HG03159 (cell line): ENCODE measurements around the gene HOXB7.

Experiments
- ATAC-seq: cut with Tn5 transposase; IDR thresholded peaks from one replicate; pipeline ENCODE4 v1.9.1; 2021; ENCODE audit warnings: mild to moderate bottlenecking, moderate library complexity; ENCODE audit not compliant: unreplicated experiment

The HOXB7 gene

GRCh38 chr17:48611681-48612455 lies 1.1 kb upstream of the HOXB7 start:
- ATAC-seq: no peak

- no peak for ATAC-seq
Observed at GRCh38 chr17:48611213-48611612, 396 bp upstream of the HOXB7 start.

GRCh38 chr17:48609759-48610281 lies 997 bp downstream of the HOXB7 start:
- no peak for ATAC-seq

- no peak for ATAC-seq
Observed at GRCh38 chr17:48609033-48609432, 1.8 kb downstream of the HOXB7 start.

- ATAC-seq: no peak
Observed at GRCh38 chr17:48608494-48608834, 2.4 kb downstream of the HOXB7 start.

- ATAC-seq: no peak
Observed at GRCh38 chr17:48606892-48607614, 3.8 kb downstream of the HOXB7 start.

GRCh38 chr17:48605991-48606891 lies 4.6 kb downstream of the HOXB7 start:
- no peak for ATAC-seq

- ATAC-seq: no peak
Observed at GRCh38 chr17:48605409-48605919, 5.4 kb downstream of the HOXB7 start.

GRCh38 chr17:48604770-48605329 lies 6.0 kb downstream of the HOXB7 start, which contains the start of gene HOXB6:
HOXB6 (minus strand) TSS chr17:48604986; CDS start chr17:48598150, 6,836 bp downstream.
- ATAC-seq: no peak

GRCh38 chr17:48603959-48604769 lies 6.7 kb downstream of the HOXB7 start:
- no peak for ATAC-seq

- no peak for ATAC-seq
Observed at GRCh38 chr17:48601539-48602425, 9.0 kb downstream of the HOXB7 start.

- ATAC-seq: no peak
Observed at GRCh38 chr17:48601207-48601538, 9.6 kb downstream of the HOXB7 start.

- no peak for ATAC-seq
Observed at GRCh38 chr17:48600244-48601098, 10.3 kb downstream of the HOXB7 start.

GRCh38 chr17:48599354-48599753 lies 11.5 kb downstream of the HOXB7 start:
- no peak for ATAC-seq

- no peak for ATAC-seq
Observed at GRCh38 chr17:48598736-48599135, 12.1 kb downstream of the HOXB7 start.

- no peak for ATAC-seq
Observed at GRCh38 chr17:48597778-48598631, 12.8 kb downstream of the HOXB7 start.

GRCh38 chr17:48597528-48597777 lies 13.4 kb downstream of the HOXB7 start:
- no peak for ATAC-seq
